Measurements from ENCODE around the gene ZDHHC11B.
"Not testable (repeated sequence)": the region's sequence is repeated elsewhere in the genome, so short reads cannot be mapped to it uniquely, and the experiment has no call there.

GRCh38 chr5:729225-729624 lies 55.3 kb downstream of the ZDHHC11B start:
- not testable (repeated sequence) for TF ChIP-seq EZH2phosphoT487 (IDR thresholded peaks at IDR 0.05; ENCODE audit: insufficient read depth, low read depth); EZH2 (IDR thresholded peaks at IDR 0.05; ENCODE audit: insufficient read depth, poor library complexity, severe bottlenecking)
